ENCODE results near the gene UMAD1.

The UMAD1 gene

DNA sequence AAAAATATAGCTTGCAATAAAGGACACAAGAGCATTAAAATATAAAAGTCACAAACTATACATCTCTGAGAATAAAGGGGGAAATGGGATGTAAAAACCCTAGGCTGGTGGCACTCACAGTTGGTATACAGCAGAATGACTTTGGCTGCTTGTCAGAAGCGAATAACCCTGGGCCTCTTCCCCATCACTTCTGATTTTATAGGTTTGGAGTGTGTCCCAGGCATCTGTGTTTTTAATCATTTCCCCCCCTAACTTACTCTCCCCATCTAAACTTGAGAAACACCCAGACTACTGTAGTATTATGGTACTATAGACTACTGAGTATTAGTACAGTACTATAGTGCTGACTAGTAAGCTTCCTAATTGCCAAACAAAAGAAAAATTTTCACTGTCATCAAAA is 79.6 kb downstream of the UMAD1 start:
- no peak overlapping the region for H3K14ac ChIP-seq (ENCODE audit: low read length in 2 of 2)
- H2AFZ ChIP-seq (ENCODE audit: low read depth, low read length): no peak overlapping the region
- no peak overlapping the region for H2BK15ac ChIP-seq (ENCODE audit: low read depth, poor library complexity, severe bottlenecking)
- no peak overlapping the region for H3K27ac ChIP-seq (ENCODE audit: low read length, poor library complexity, severe bottlenecking)
- peaks cover 5% of the 10 kb centered on the region for H3K79me1 ChIP-seq (replicated peaks; ENCODE audit: low read length, poor library complexity, severe bottlenecking)
- H3K4me3 ChIP-seq (ENCODE audit: insufficient read depth in 1 of 2, low read depth in 1 of 2, low read length in 2 of 2): no peak overlapping the region
- WGBS: no CpG with 5 or more reads among the region's 1 CpG
- H3K27me3 ChIP-seq (ENCODE audit: control insufficient read depth in 1 of 2, insufficient read depth in 1 of 2, low read length in 2 of 2): no peaks in the 10 kb centered on the region
- no peak overlapping the region for H4K8ac ChIP-seq (ENCODE audit: low read length)
- no peak overlapping the region for H3K9ac ChIP-seq (ENCODE audit: low read length)
- H3K4ac ChIP-seq (ENCODE audit: low read depth in 1 of 2, low read length in 2 of 2): no peak overlapping the region
- DNase-seq: no peak
- no peak overlapping the region for H3K18ac ChIP-seq (ENCODE audit: low read depth in 1 of 2, low read length in 2 of 2)
- H3K4me1 ChIP-seq (ENCODE audit: control insufficient read depth, insufficient read depth, low read depth, low read length): no peaks in the 10 kb centered on the region
- H2BK120ac ChIP-seq (ENCODE audit: low read depth, low read length): no peak overlapping the region
- H2BK12ac ChIP-seq (ENCODE audit: low read length in 2 of 2): no peak overlapping the region
- no peak overlapping the region for H2AK5ac ChIP-seq (ENCODE audit: low read length, severe bottlenecking)
- no peaks in the 10 kb centered on the region for H3K9me3 ChIP-seq (ENCODE audit: control insufficient read depth, low read length)
- no peaks in the 10 kb centered on the region for H3K36me3 ChIP-seq (ENCODE audit: control insufficient read depth in 1 of 2, insufficient read depth in 2 of 2, low read depth in 1 of 2, low read length in 2 of 2)
- no peak overlapping the region for H4K91ac ChIP-seq (ENCODE audit: low read length)
- no peak overlapping the region for H3K23ac ChIP-seq (ENCODE audit: low read length in 2 of 2)
- no peak overlapping the region for H3K4me2 ChIP-seq (ENCODE audit: low read length, poor library complexity, severe bottlenecking)
- no peak overlapping the region for H2BK5ac ChIP-seq (ENCODE audit: low read depth, low read length, poor library complexity, severe bottlenecking)

DNA sequence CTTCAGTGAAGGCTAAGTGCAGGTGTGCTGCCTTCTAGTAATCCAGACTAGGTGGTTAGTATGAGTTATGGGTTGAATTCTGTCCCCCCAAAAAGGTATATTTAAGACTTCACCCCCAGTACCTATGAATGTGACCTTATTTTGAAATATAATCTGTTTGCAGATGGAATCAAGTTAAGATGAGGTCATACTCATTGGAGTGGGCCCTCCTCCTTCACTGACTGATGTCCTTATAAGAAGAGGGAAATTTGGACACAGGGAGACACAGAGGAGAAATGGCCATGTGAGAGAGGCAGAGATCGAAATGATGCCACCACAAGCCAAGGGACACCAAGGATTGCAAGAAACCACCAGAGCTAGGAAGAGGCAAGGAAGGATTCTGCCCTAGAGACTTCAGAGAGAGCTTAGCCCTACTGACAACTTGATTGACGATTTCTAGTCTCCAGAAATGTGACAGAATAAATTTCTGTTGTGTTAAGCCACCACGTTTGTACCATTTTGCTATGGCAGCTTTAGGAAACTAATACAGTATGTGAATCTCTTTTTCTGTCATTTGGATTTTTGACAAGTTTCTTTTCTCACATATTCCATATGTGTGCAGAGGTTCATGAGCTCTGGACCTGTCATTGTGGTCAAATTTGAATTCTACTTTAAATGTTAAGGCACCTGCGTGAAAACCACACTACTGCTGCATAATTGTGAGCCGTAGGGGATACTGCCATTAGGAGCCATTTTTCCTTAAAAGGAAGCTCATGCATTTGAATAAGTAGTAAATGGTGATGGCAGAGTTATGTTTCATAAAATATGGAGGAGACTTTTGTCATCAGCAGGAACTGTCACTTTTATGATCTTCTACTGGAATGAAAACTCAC is 80.4 kb downstream of the UMAD1 start:
- Histone ChIP-seq H3K4me2 (ENCODE audit: low read length, poor library complexity, severe bottlenecking) (no peak overlapping the region), H2BK5ac (ENCODE audit: low read depth, low read length, poor library complexity, severe bottlenecking) (no peak overlapping the region), H3K14ac (ENCODE audit: low read length in 2 of 2) (no peak overlapping the region), H4K91ac (ENCODE audit: low read length) (no peak overlapping the region), H3K23ac (ENCODE audit: low read length in 2 of 2) (no peak overlapping the region), H3K79me1 (replicated peaks; ENCODE audit: low read length, poor library complexity, severe bottlenecking) (peaks cover 5% of the 10 kb centered on the region), H3K27me3 (ENCODE audit: control insufficient read depth in 1 of 2, insufficient read depth in 1 of 2, low read length in 2 of 2) (no peaks in the 10 kb centered on the region), H3K4me3 (ENCODE audit: insufficient read depth in 1 of 2, low read depth in 1 of 2, low read length in 2 of 2) (no peak overlapping the region), H3K18ac (ENCODE audit: low read depth in 1 of 2, low read length in 2 of 2) (peak overlapping the region in 1 of 2 experiments; percentile 34), H3K9ac (ENCODE audit: low read length) (no peak overlapping the region), H3K36me3 (ENCODE audit: control insufficient read depth in 1 of 2, insufficient read depth in 2 of 2, low read depth in 1 of 2, low read length in 2 of 2) (no peaks in the 10 kb centered on the region), H3K4ac (ENCODE audit: low read depth in 1 of 2, low read length in 2 of 2) (no peak overlapping the region), H2AFZ (ENCODE audit: low read depth, low read length) (no peak overlapping the region), H2AK5ac (ENCODE audit: low read length, severe bottlenecking) (no peak overlapping the region), H2BK12ac (ENCODE audit: low read length in 2 of 2) (no peak overlapping the region), H2BK120ac (ENCODE audit: low read depth, low read length) (no peak overlapping the region), H2BK15ac (ENCODE audit: low read depth, poor library complexity, severe bottlenecking) (no peak overlapping the region), H3K27ac (ENCODE audit: low read length, poor library complexity, severe bottlenecking) (no peak overlapping the region), H3K4me1 (ENCODE audit: control insufficient read depth, insufficient read depth, low read depth, low read length) (no peaks in the 10 kb centered on the region), H4K8ac (ENCODE audit: low read length) (no peak overlapping the region), H3K9me3 (ENCODE audit: control insufficient read depth, low read length) (no peaks in the 10 kb centered on the region)
- DNase-seq: no peak
- WGBS: 98% methylated on average over 4 of the region's 5 CpGs

DNA sequence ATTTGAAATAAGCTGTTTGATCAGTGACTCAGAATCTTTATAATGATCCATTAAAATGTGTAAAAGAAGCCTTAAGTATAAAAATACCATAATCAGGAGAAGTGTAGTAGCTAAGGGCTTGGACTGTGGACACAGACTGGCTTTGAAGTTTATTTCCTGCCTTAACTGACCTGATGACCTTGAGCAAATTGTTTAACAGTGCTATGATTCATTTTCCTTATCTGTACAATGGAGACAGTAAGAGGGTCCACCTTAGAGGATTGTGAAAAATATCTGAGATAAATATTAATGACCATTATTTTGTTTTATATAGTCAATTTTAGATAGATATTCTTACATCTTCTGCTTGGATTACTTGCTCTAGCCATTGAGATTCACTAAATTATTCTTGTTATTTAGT is 91.2 kb downstream of the UMAD1 start:
- H3K27me3 ChIP-seq (ENCODE audit: control insufficient read depth in 1 of 2, insufficient read depth in 1 of 2, low read length in 2 of 2): no peaks in the 10 kb centered on the region
- H2AFZ ChIP-seq (ENCODE audit: low read depth, low read length): no peak overlapping the region
- no peak for DNase-seq
- no peak overlapping the region for H4K8ac ChIP-seq (ENCODE audit: low read length)
- no peak overlapping the region for H3K4ac ChIP-seq (ENCODE audit: low read depth in 1 of 2, low read length in 2 of 2)
- no peak overlapping the region for H2BK120ac ChIP-seq (ENCODE audit: low read depth, low read length)
- no peak overlapping the region for H2BK15ac ChIP-seq (ENCODE audit: low read depth, poor library complexity, severe bottlenecking)
- no peak overlapping the region for H3K4me3 ChIP-seq (ENCODE audit: insufficient read depth in 1 of 2, low read depth in 1 of 2, low read length in 2 of 2)
- H3K9me3 ChIP-seq (ENCODE audit: control insufficient read depth, low read length): no peaks in the 10 kb centered on the region
- no peak overlapping the region for H2BK5ac ChIP-seq (ENCODE audit: low read depth, low read length, poor library complexity, severe bottlenecking)
- no peak overlapping the region for H3K9ac ChIP-seq (ENCODE audit: low read length)
- H3K79me1 ChIP-seq (replicated peaks; ENCODE audit: low read length, poor library complexity, severe bottlenecking): peaks cover 2% of the 10 kb centered on the region
- H3K18ac ChIP-seq (ENCODE audit: low read depth in 1 of 2, low read length in 2 of 2): no peak overlapping the region
- H3K4me2 ChIP-seq (ENCODE audit: low read length, poor library complexity, severe bottlenecking): no peak overlapping the region
- H3K27ac ChIP-seq (ENCODE audit: low read length, poor library complexity, severe bottlenecking): peak overlapping the region; percentile 39
- no peak overlapping the region for H4K91ac ChIP-seq (ENCODE audit: low read length)
- H3K14ac ChIP-seq (ENCODE audit: low read length in 2 of 2): no peak overlapping the region
- H2AK5ac ChIP-seq (ENCODE audit: low read length, severe bottlenecking): no peak overlapping the region
- no peaks in the 10 kb centered on the region for H3K36me3 ChIP-seq (ENCODE audit: control insufficient read depth in 1 of 2, insufficient read depth in 2 of 2, low read depth in 1 of 2, low read length in 2 of 2)
- no peak overlapping the region for H3K23ac ChIP-seq (ENCODE audit: low read length in 2 of 2)
- no peak overlapping the region for H2BK12ac ChIP-seq (ENCODE audit: low read length in 2 of 2)
- peaks cover 1% of the 10 kb centered on the region for H3K4me1 ChIP-seq (ENCODE audit: control insufficient read depth, insufficient read depth, low read depth, low read length)

DNA sequence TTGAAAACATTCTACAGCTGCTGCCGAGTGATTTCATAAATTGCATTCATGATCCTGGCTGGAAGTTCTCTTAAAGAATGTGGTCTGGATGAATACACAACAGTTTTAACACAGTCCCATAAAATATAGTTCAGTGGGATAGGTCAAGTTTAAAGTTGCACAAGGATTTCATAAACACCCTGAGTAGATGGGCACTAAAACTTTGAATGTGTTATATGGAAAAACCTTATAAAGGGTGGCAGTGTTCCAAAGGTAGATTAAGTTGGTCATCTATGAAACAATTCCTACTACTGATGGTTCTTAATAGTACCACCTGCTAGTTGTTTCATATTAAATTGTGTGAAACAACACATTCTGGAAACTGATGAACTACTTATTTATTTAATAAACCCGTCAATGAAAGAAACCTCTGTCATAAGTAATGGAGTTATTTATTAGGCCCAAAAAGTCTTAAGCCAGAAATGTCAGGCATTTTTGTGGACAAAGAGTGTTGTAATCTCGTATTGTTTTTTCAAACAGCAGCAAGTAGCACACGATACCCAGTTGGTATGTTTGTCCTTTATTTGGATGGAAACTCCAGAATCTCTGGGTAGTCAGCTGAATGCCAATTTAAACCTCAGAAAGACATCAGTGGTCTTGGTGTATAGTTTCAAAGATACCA is 92.2 kb downstream of the UMAD1 start:
- Histone ChIP-seq H3K4ac (ENCODE audit: low read depth in 1 of 2, low read length in 2 of 2) (no peak overlapping the region), H3K4me1 (ENCODE audit: control insufficient read depth, insufficient read depth, low read depth, low read length) (peaks cover 3% of the 10 kb centered on the region), H2AFZ (ENCODE audit: low read depth, low read length) (no peak overlapping the region), H3K4me3 (ENCODE audit: insufficient read depth in 1 of 2, low read depth in 1 of 2, low read length in 2 of 2) (no peak overlapping the region), H3K27ac (ENCODE audit: low read length, poor library complexity, severe bottlenecking) (peak overlapping the region; percentile 50), H3K18ac (ENCODE audit: low read depth in 1 of 2, low read length in 2 of 2) (no peak overlapping the region), H3K14ac (ENCODE audit: low read length in 2 of 2) (no peak overlapping the region), H4K8ac (ENCODE audit: low read length) (no peak overlapping the region), H3K23ac (ENCODE audit: low read length in 2 of 2) (no peak overlapping the region), H2BK5ac (ENCODE audit: low read depth, low read length, poor library complexity, severe bottlenecking) (no peak overlapping the region), H2BK15ac (ENCODE audit: low read depth, poor library complexity, severe bottlenecking) (no peak overlapping the region), H3K27me3 (ENCODE audit: control insufficient read depth in 1 of 2, insufficient read depth in 1 of 2, low read length in 2 of 2) (no peaks in the 10 kb centered on the region), H2BK120ac (ENCODE audit: low read depth, low read length) (no peak overlapping the region), H2AK5ac (ENCODE audit: low read length, severe bottlenecking) (no peak overlapping the region), H3K9me3 (ENCODE audit: control insufficient read depth, low read length) (no peaks in the 10 kb centered on the region), H3K9ac (ENCODE audit: low read length) (no peak overlapping the region), H3K36me3 (ENCODE audit: control insufficient read depth in 1 of 2, insufficient read depth in 2 of 2, low read depth in 1 of 2, low read length in 2 of 2) (no peaks in the 10 kb centered on the region), H4K91ac (ENCODE audit: low read length) (no peak overlapping the region), H2BK12ac (ENCODE audit: low read length in 2 of 2) (no peak overlapping the region), H3K79me1 (replicated peaks; ENCODE audit: low read length, poor library complexity, severe bottlenecking) (peaks cover 2% of the 10 kb centered on the region), H3K4me2 (ENCODE audit: low read length, poor library complexity, severe bottlenecking) (no peak overlapping the region)
- WGBS: 85% methylated on average over 3 of the region's 4 CpGs
- DNase-seq: peak; percentile 33

All from mesenchymal stem cell (in vitro differentiated cells and primary cell).